NT2/D1 (cell line): ENCODE data around the gene WDR7.

Experiments used
- DNase-seq: peaks from one replicate; pipeline ENCODE4 v3.0.0-alpha.2; 2011; ENCODE audit warnings: low read depth, low spot score
- H3K27me3 ChIP-seq: 2 replicates; pipeline ENCODE4 v1.6.0; 2011; ENCODE audit warnings: mild to moderate bottlenecking; ENCODE audit not compliant: insufficient read length, insufficient read depth
- H3K36me3 ChIP-seq: 2 replicates; pipeline ENCODE4 v1.6.1; 2011; ENCODE audit warnings: mild to moderate bottlenecking, low read length, mixed read lengths; ENCODE audit not compliant: insufficient read depth, insufficient read length
- H3K4me1 ChIP-seq: 2 replicates; pipeline ENCODE4 v1.5.1; 2011; ENCODE audit not compliant: insufficient read depth, insufficient read length
- H3K4me3 ChIP-seq: 2 replicates; pipeline ENCODE4 v1.5.1; 2011; ENCODE audit warnings: low read depth; ENCODE audit not compliant: insufficient read length
- H3K9ac ChIP-seq: 2 replicates; pipeline ENCODE4 v1.6.0; 2011; ENCODE audit warnings: low read depth; ENCODE audit not compliant: insufficient read length
- H3K9me3 ChIP-seq: 2 replicates; pipeline ENCODE4 v1.5.1; 2011; ENCODE audit warnings: mild to moderate bottlenecking, low read length; ENCODE audit not compliant: insufficient read depth
- SUZ12 ChIP-seq: IDR thresholded peaks from 2 replicates; pipeline ENCODE4 v1.6.1; 2011; ENCODE audit not compliant: insufficient read length, insufficient read depth; ENCODE audit errors: extremely low read depth
- YY1 ChIP-seq: IDR thresholded peaks from 2 replicates; pipeline ENCODE4 v1.6.1; 2011; ENCODE audit not compliant: insufficient read length, insufficient read depth
- ZNF274 ChIP-seq: IDR thresholded peaks from 2 replicates; pipeline ENCODE4 v1.6.1; 2011; ENCODE audit warnings: mild to moderate bottlenecking, low read depth, low read length

Gene WDR7

GRCh38 chr18:57086163-57086562, 435.0 kb downstream of the WDR7 start:
- no peaks in the 10 kb centered on the region for H3K36me3 ChIP-seq
- H3K4me3 ChIP-seq, result no peak overlapping the region
- TF ChIP-seq ZNF274 (no peak), SUZ12 (no peak), YY1 (no peak)
- H3K9me3 ChIP-seq, result no peaks in the 10 kb centered on the region
- H3K9ac ChIP-seq, result no peak overlapping the region
- no peak for DNase-seq
- no peaks in the 10 kb centered on the region for H3K27me3 ChIP-seq
- no peaks in the 10 kb centered on the region for H3K4me1 ChIP-seq
